Measurements from ENCODE around the gene SUSD6. TPM values are rescaled to one million over a fixed set of nuclear protein-coding genes. Genes with fewer than 3 reads are reported as not detected.

SUSD6 gene
- polyA plus RNA-seq, 1 of the 3 experiments (the other 2 are of a cell fraction): 8.5 TPM

GRCh38 chr14:69763761-69764510 is 152.5 kb downstream of the SUSD6 start:
- TF ChIP-seq SMC3 (IDR thresholded peaks at IDR 0.05; ENCODE audit: low read depth, low read length): no peak
- TF ChIP-seq RAD21 (IDR thresholded peaks at IDR 0.05; ENCODE audit: low read length): no peak
- TF ChIP-seq MXI1 (IDR thresholded peaks at IDR 0.05; ENCODE audit: low read depth, low read length): no peak
- no peak for DNase-seq
- H3K27ac ChIP-seq (ENCODE audit: low read depth in 2 of 2, low read length in 1 of 2): no peak overlapping the region
- H3F3A ChIP-seq (replicated peaks; ENCODE audit: insufficient read depth): peaks cover 9% of the 10 kb centered on the region
- H3K4me2 ChIP-seq: no peak overlapping the region
- H3K27me3 ChIP-seq (ENCODE audit: insufficient read depth): no peaks in the 10 kb centered on the region
- H3K9me3 ChIP-seq: no peaks in the 10 kb centered on the region
- ChIA-PET CTCF (no interaction called here), POLR2A (no interaction called here)
- H3K79me2 ChIP-seq (ENCODE audit: insufficient read depth): peaks cover 19% of the 10 kb centered on the region
- peaks cover 10 to 12% of the 10 kb centered on the region in 2 experiments for H3K36me3 ChIP-seq (replicated peaks in 1 of 2; ENCODE audit: control insufficient read depth in 1 of 2, insufficient read depth in 2 of 2, low read length in 1 of 2)
- peaks cover 6 to 13% of the 10 kb centered on the region in 2 experiments; a peak in 3 of 4 replicates for H3K4me1 ChIP-seq (ENCODE audit: control insufficient read depth in 1 of 2, insufficient read depth in 2 of 2, low read depth in 1 of 2, low read length in 1 of 2)
- H3K9me2 ChIP-seq: no peaks in the 10 kb centered on the region
- 76% methylated on average over 6 of the region's 6 CpGs for WGBS (ENCODE audit: low lambda C conversion rate)
- H2AFZ ChIP-seq (ENCODE audit: low read depth): no peak overlapping the region
- H3K4me3 ChIP-seq (ENCODE audit: low read depth in 2 of 2, low read length in 1 of 2): no peak overlapping the region
- H3K9ac ChIP-seq: no peak overlapping the region
- peaks cover 13% of the 10 kb centered on the region for H4K20me1 ChIP-seq (ENCODE audit: insufficient read depth)

Other genes with a start within 250 kb of the SUSD6 start
- 186 and 228 TPM in 2 replicates for gene ERH, start 213.3 kb upstream of the SUSD6 start, polyA plus RNA-seq (2012; rRNA removed)
- 39.8 and 68.9 TPM in 2 replicates for gene SLC39A9, start 212.9 kb upstream of the SUSD6 start, polyA plus RNA-seq (2012; rRNA removed)
- 0.03 and 0.05 TPM in 2 replicates for gene PLEKHD1, start 126.9 kb upstream of the SUSD6 start, polyA plus RNA-seq (2012; rRNA removed)
- gene CCDC177, start 36.7 kb upstream of the SUSD6 start, polyA plus RNA-seq (2012; rRNA removed): not detected in 2 replicates
- 324 and 395 TPM in 2 replicates for gene SRSF5, start 155.5 kb downstream of the SUSD6 start, polyA plus RNA-seq (2012; rRNA removed)
- not detected in 2 replicates for gene SLC10A1, start 185.6 kb downstream of the SUSD6 start, polyA plus RNA-seq (2012; rRNA removed)